ENCODE data around the gene REPS1. TPM values are rescaled to one million over a fixed set of nuclear protein-coding genes. Genes with fewer than 3 reads are reported as not detected.

Gene REPS1
- total RNA-seq, 1 donor from 2014 or later: 50.4 TPM

GRCh38 chr6:138966870-138967269 is 21.2 kb downstream of the REPS1 start:
- no peak for DNase-seq (ENCODE audit: low spot score)
- Mint-ChIP-seq H3K36me3 (ENCODE audit: low read depth, unreplicated experiment) (no peaks in the 10 kb centered on the region), H3K9me3 (ENCODE audit: unreplicated experiment) (no peaks in the 10 kb centered on the region), H3K27me3 (ENCODE audit: unreplicated experiment) (no peaks in the 10 kb centered on the region), H3K27ac (ENCODE audit: unreplicated experiment) (no peak overlapping the region), H3K4me1 (ENCODE audit: unreplicated experiment) (peaks cover 19% of the 10 kb centered on the region), H3K4me3 (ENCODE audit: unreplicated experiment) (no peak overlapping the region)
- no peak for TF ChIP-seq CTCF (IDR thresholded peaks at IDR 0.05; ENCODE audit: unreplicated experiment)

- TF ChIP-seq CTCF (IDR thresholded peaks at IDR 0.05; ENCODE audit: unreplicated experiment): no peak
- DNase-seq (ENCODE audit: low spot score): no peak
- Mint-ChIP-seq H3K27me3 (ENCODE audit: unreplicated experiment) (no peaks in the 10 kb centered on the region), H3K27ac (ENCODE audit: unreplicated experiment) (no peak overlapping the region), H3K9me3 (ENCODE audit: unreplicated experiment) (no peaks in the 10 kb centered on the region), H3K4me3 (ENCODE audit: unreplicated experiment) (no peak overlapping the region), H3K4me1 (ENCODE audit: unreplicated experiment) (peaks cover 10% of the 10 kb centered on the region), H3K36me3 (ENCODE audit: low read depth, unreplicated experiment) (no peaks in the 10 kb centered on the region)
Observed at GRCh38 chr6:138965971-138966370, 22.1 kb downstream of the REPS1 start.

- no peak for TF ChIP-seq CTCF (IDR thresholded peaks at IDR 0.05; ENCODE audit: unreplicated experiment)
- no peak overlapping the region for H3K4me3 Mint-ChIP-seq (ENCODE audit: unreplicated experiment)
- H3K27me3 Mint-ChIP-seq (ENCODE audit: unreplicated experiment): no peaks in the 10 kb centered on the region
- H3K27ac Mint-ChIP-seq (ENCODE audit: unreplicated experiment): no peak overlapping the region
- DNase-seq (ENCODE audit: low spot score): no peak
- H3K36me3 Mint-ChIP-seq (ENCODE audit: low read depth, unreplicated experiment): no peaks in the 10 kb centered on the region
- peaks cover 6% of the 10 kb centered on the region for H3K4me1 Mint-ChIP-seq (ENCODE audit: unreplicated experiment)
- no peaks in the 10 kb centered on the region for H3K9me3 Mint-ChIP-seq (ENCODE audit: unreplicated experiment)
Observed at GRCh38 chr6:138965291-138965874, 22.7 kb downstream of the REPS1 start.

- no peak for DNase-seq (ENCODE audit: low spot score)
- H3K4me3 Mint-ChIP-seq (ENCODE audit: unreplicated experiment): no peak overlapping the region
- no peaks in the 10 kb centered on the region for H3K9me3 Mint-ChIP-seq (ENCODE audit: unreplicated experiment)
- TF ChIP-seq CTCF (IDR thresholded peaks at IDR 0.05; ENCODE audit: unreplicated experiment): no peak
- no peak overlapping the region for H3K27ac Mint-ChIP-seq (ENCODE audit: unreplicated experiment)
- no peaks in the 10 kb centered on the region for H3K27me3 Mint-ChIP-seq (ENCODE audit: unreplicated experiment)
- peaks cover 10% of the 10 kb centered on the region for H3K4me1 Mint-ChIP-seq (ENCODE audit: unreplicated experiment)
- no peaks in the 10 kb centered on the region for H3K36me3 Mint-ChIP-seq (ENCODE audit: low read depth, unreplicated experiment)
Observed at GRCh38 chr6:138964012-138964411, 24.0 kb downstream of the REPS1 start.

GRCh38 chr6:138963531-138963930 is 24.5 kb downstream of the REPS1 start:
- no peak for DNase-seq (ENCODE audit: low spot score)
- H3K27ac Mint-ChIP-seq (ENCODE audit: unreplicated experiment): no peak overlapping the region
- peaks cover 13% of the 10 kb centered on the region for H3K4me1 Mint-ChIP-seq (ENCODE audit: unreplicated experiment)
- no peaks in the 10 kb centered on the region for H3K9me3 Mint-ChIP-seq (ENCODE audit: unreplicated experiment)
- H3K36me3 Mint-ChIP-seq (ENCODE audit: low read depth, unreplicated experiment): no peaks in the 10 kb centered on the region
- no peaks in the 10 kb centered on the region for H3K27me3 Mint-ChIP-seq (ENCODE audit: unreplicated experiment)
- no peak for TF ChIP-seq CTCF (IDR thresholded peaks at IDR 0.05; ENCODE audit: unreplicated experiment)
- no peak overlapping the region for H3K4me3 Mint-ChIP-seq (ENCODE audit: unreplicated experiment)

Measured in endothelial cell (in vitro differentiated cells).